A549 (cell line): ENCODE data around the gene UQCR11. TPM values are rescaled to one million over a fixed set of nuclear protein-coding genes. Genes with fewer than 3 reads are reported as not detected.
"Not testable (repeated sequence)": the region's sequence is repeated elsewhere in the genome, so short reads cannot be mapped to it uniquely, and the experiment has no call there.

Experiments
- ATAC-seq, 2 experiments: fragments of 200-7000 bp in 1 of 2; fragments of >200 bp in 1 of 2; cut with Nextera tagmentation in 1 of 2; cut with Tn5 transposase in 1 of 2; 3 replicates each; pipeline versions ENCODE4 v1.8.0 to v1.9.1; 2018 to 2020; ENCODE audit warnings: mild to moderate bottlenecking in 1 of 2, moderate library complexity in 1 of 2
- CTCF ChIA-PET: fragments of 300-600 bp; sonication (Branson Sonifier 250); formaldehyde crosslinking; extraction: SDS; loops from one replicate; lab custom pipeline; 2021; ENCODE audit warnings: antibody characterized with exemption, inconsistent platforms; lab: Yijun Ruan, JAX
- POLR2A ChIA-PET: fragments of 350-600 bp; formaldehyde crosslinking; extraction: SDS; loops from one replicate; lab custom pipeline; 2021; ENCODE audit warnings: antibody characterized with exemption, inconsistent platforms; lab: Yijun Ruan, JAX
- DNase-seq, 2 experiments: peaks; one replicate each; pipeline versions ENCODE4 v3.0.0 to v3.0.0-alpha.2; 2011 to 2016; ENCODE audit warnings: low read depth in 1 of 2, low spot score in 1 of 2
- FAIRE-seq: peaks from 2 replicates; lab custom pipeline; 2011; peaks lifted over from hg19 to GRCh38; lab: Jason Lieb, UNC
- H3K27ac ChIP-seq, 2 experiments: fragments of >200 bp; sonication (Bioruptor Twin); formaldehyde crosslinking; 3 replicates each; pipeline ENCODE4 v1.5.1; 2016 to 2017
- H3K4me1 ChIP-seq: fragments of >200 bp; sonication (Bioruptor Twin); formaldehyde crosslinking; 3 replicates; pipeline ENCODE4 v1.6.1; 2016
- H3K4me2 ChIP-seq: fragments of >200 bp; sonication (Bioruptor Twin); formaldehyde crosslinking; 3 replicates; pipeline ENCODE4 v1.6.1; 2016
- H3K4me3 ChIP-seq: fragments of >200 bp; sonication (Bioruptor Twin); formaldehyde crosslinking; 3 replicates; pipeline ENCODE4 v1.5.1; 2016
- H3K9me3 ChIP-seq: fragments of >200 bp; sonication (Bioruptor Twin); formaldehyde crosslinking; 3 replicates; pipeline ENCODE4 v1.6.1; 2016
- CHD2 ChIP-seq: fragments of 150-350 bp; IDR thresholded peaks from 2 replicates; pipeline ENCODE4 v1.6.1; 2014; ENCODE audit warnings: low read length; ENCODE audit not compliant: partially characterized antibody
- CHD4 ChIP-seq: fragments of 200-600 bp; sonication (generic); IDR thresholded peaks from 2 replicates; pipeline ENCODE4 v1.6.1; 2016; ENCODE audit warnings: antibody characterized with exemption, mild to moderate bottlenecking, borderline replicate concordance
- EP300 ChIP-seq, 2 experiments: fragments of >200 bp; sonication (Bioruptor Twin); formaldehyde crosslinking; IDR thresholded peaks; 2 replicates in 1 of 2; 3 replicates in 1 of 2; pipeline ENCODE4 v1.6.1; 2016 to 2017
- ESRRA ChIP-seq: fragments of 150-350 bp; IDR thresholded peaks from 2 replicates; pipeline ENCODE4 v1.6.1; 2014; ENCODE audit warnings: mild to moderate bottlenecking, low read length, borderline replicate concordance
- GATA3 ChIP-seq: IDR thresholded peaks from 2 replicates; pipeline ENCODE4 v1.6.1; 2012; ENCODE audit warnings: borderline replicate concordance
- HEYL ChIP-seq: fragments of 250-450 bp; sonication (Bioruptor Pico); IDR thresholded peaks from 2 replicates; pipeline ENCODE4 v1.8.0; 2021; ENCODE audit warnings: mild to moderate bottlenecking, moderate library complexity
- MAFK ChIP-seq: fragments of 450-650 bp; IDR thresholded peaks from 2 replicates; pipeline ENCODE4 v1.6.1; 2014; ENCODE audit not compliant: partially characterized antibody
- NFE2L2 ChIP-seq: fragments of 150-350 bp; conservative IDR thresholded peaks from 2 replicates; pipeline ENCODE4 v1.6.1; 2014; ENCODE audit warnings: low read length
- RAD21 ChIP-seq, 2 experiments: fragments of >200 bp in 1 of 2; sonication (Bioruptor Twin) in 1 of 2; formaldehyde crosslinking in 1 of 2; IDR thresholded peaks in 1 of 2; conservative IDR thresholded peaks in 1 of 2; 2 replicates in 1 of 2; 3 replicates in 1 of 2; pipeline ENCODE4 v1.6.1; 2012 to 2018; ENCODE audit warnings: inconsistent platforms in 1 of 2
- RFX5 ChIP-seq: fragments of 450-650 bp; IDR thresholded peaks from 2 replicates; pipeline ENCODE4 v1.7.1; 2014; ENCODE audit warnings: antibody characterized with exemption, mild to moderate bottlenecking, moderate library complexity
- RNF2 ChIP-seq: fragments of 200-600 bp; sonication (generic); IDR thresholded peaks from 2 replicates; pipeline ENCODE4 v1.6.1; 2016; ENCODE audit warnings: low read depth, mild to moderate bottlenecking, antibody characterized with exemption, moderate library complexity, borderline replicate concordance
- SMC3 ChIP-seq: fragments of >200 bp; sonication (Bioruptor Twin); formaldehyde crosslinking; IDR thresholded peaks from 3 replicates; pipeline ENCODE4 v1.6.1; 2018; ENCODE audit warnings: inconsistent platforms
- WGBS: methylation state at CpG from one replicate; pipeline ENCODE4 v1.1.6; 2017; ENCODE audit errors: missing lambda C conversion rate; 5-methylcytosine and 5-hydroxymethylcytosine counted together
- polyA plus RNA-seq, 4 experiments: library from polyadenylated mRNA; depleted of rRNA in 3 of 4; stranded (reverse); fragments of >200 nt; fragmentation: RNase III in 1 of 4; extraction: RNeasy Plus Mini Kit Qiagen cat#74134 plus additional on column Dnase treatment in 1 of 4; gene quantifications; 2 replicates in 3 of 4; 3 replicates in 1 of 4; pipeline ENCODE4 v1.2.3, GENCODE V29; 2011 to 2017
- TF ChIP-seq, protein P1 (sequence below): IDR thresholded peaks from 2 replicates; pipeline ENCODE4 v1.6.1; 2012
- TF ChIP-seq, protein P2 (sequence below): fragments of >200 bp; sonication (Bioruptor Twin); formaldehyde crosslinking; IDR thresholded peaks from 3 replicates; pipeline ENCODE4 v1.6.1; 2016
- TF ChIP-seq, protein P3 (sequence below): IDR thresholded peaks from 2 replicates; pipeline ENCODE4 v1.6.1; 2012
- TF ChIP-seq, protein P4 (sequence below): fragments of >200 bp; sonication (Bioruptor Twin); formaldehyde crosslinking; IDR thresholded peaks from 3 replicates; pipeline ENCODE4 v1.5.1; 2016
- TF ChIP-seq, protein P5 (sequence below): fragments of 250-450 bp; sonication (Bioruptor Pico); IDR thresholded peaks from 2 replicates; pipeline ENCODE4 v1.5.0; 2021; ENCODE audit warnings: mild to moderate bottlenecking, moderate library complexity, borderline replicate concordance

UQCR11 gene
- polyA plus RNA-seq, 2 of the 4 experiments (the other 2 are of a cell fraction) = 111 to 152 TPM

DNA sequence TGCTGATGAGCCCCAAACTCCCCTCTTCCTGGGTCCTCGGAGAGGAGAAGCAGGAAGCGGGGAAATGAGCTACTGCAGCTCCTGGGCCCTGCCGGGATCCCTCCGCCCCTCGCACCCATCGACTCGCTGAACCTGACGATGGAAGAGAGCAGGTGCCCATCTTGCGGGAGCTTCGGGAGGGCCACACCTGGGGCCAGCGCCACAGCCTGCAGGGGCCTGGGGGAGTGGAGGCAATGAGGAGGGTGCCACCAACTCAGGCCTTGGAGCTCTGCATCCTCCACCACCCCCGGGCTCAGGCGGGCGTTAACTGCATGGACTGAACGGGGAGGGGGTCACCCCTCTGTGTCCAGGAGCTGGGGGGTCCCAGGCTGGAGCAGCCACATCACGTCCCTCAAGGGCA is 38.8 kb upstream of the UQCR11 start:
- ChIA-PET POLR2A (no interaction called here), CTCF (interaction anchor here (0.6 to 1.1 kb wide), 4 partner anchors 27 to 275 kb away, joined by 3 to 6 read pairs (median 3); no protein-coding TSS in a partner anchor)
- no peak overlapping the region for H3K27ac ChIP-seq
- ATAC-seq (no peak), DNase-seq (no peak), FAIRE-seq (no peak)
- TF ChIP-seq SMC3 = no peak
- TF ChIP-seq, protein P1, sequence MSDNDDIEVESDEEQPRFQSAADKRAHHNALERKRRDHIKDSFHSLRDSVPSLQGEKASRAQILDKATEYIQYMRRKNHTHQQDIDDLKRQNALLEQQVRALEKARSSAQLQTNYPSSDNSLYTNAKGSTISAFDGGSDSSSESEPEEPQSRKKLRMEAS = no peak
- TF ChIP-seq RAD21 (conservative IDR thresholded peaks at IDR 0.05 in 1 of 2, IDR thresholded peaks at IDR 0.05 in 1 of 2) = no peak
- TF ChIP-seq, protein P2, sequence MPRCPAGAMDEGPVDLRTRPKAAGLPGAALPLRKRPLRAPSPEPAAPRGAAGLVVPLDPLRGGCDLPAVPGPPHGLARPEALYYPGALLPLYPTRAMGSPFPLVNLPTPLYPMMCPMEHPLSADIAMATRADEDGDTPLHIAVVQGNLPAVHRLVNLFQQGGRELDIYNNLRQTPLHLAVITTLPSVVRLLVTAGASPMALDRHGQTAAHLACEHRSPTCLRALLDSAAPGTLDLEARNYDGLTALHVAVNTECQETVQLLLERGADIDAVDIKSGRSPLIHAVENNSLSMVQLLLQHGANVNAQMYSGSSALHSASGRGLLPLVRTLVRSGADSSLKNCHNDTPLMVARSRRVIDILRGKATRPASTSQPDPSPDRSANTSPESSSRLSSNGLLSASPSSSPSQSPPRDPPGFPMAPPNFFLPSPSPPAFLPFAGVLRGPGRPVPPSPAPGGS = no peak
- TF ChIP-seq, protein P3, sequence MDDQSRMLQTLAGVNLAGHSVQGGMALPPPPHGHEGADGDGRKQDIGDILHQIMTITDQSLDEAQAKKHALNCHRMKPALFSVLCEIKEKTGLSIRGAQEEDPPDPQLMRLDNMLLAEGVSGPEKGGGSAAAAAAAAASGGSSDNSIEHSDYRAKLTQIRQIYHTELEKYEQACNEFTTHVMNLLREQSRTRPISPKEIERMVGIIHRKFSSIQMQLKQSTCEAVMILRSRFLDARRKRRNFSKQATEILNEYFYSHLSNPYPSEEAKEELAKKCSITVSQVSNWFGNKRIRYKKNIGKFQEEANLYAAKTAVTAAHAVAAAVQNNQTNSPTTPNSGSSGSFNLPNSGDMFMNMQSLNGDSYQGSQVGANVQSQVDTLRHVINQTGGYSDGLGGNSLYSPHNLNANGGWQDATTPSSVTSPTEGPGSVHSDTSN = no peak
- TF ChIP-seq RFX5 = no peak
- no peak for TF ChIP-seq GATA3
- no CpG with 5 or more reads among the region's 16 CpGs for WGBS
- H3K4me1 ChIP-seq = no peaks in the 10 kb centered on the region
- no peaks in the 10 kb centered on the region for H3K9me3 ChIP-seq
- no peak overlapping the region for H3K4me2 ChIP-seq
- H3K4me3 ChIP-seq = no peak overlapping the region

DNA sequence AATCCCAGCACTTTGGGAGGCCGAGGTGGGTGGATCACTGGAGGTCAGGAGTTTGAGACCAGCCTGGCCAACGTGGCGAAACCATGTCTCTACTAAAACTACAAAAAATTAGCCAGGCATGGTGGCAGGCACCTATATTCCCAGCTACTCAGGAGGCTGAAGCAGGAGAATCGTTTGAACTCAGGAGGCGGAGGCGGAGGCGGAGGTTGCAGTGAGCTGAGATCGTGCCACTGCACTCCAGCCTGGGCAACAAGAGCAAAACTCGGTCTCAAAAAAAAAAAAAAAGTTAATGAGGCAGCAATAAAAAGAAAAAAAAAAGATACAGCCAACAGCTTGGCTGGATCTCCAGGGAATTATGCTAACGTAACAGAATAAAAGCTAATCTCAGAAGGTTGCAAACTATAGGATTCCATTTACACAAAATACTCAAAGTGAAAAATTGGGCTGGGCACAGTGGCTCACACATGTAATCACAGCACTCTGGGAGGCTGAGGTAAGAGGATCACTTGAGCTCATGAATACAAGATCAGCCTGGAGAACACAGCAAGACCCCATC is 35.7 kb upstream of the UQCR11 start:
- ATAC-seq, H3K27ac ChIP-seq, POLR2A ChIA-PET, DNase-seq, H3K4me2 ChIP-seq, H3K4me1 ChIP-seq, H3K9me3 ChIP-seq, H3K4me3 ChIP-seq, FAIRE-seq: not testable (repeated sequence)
- WGBS = 94% methylated on average over 10 of the region's 10 CpGs
- CTCF ChIA-PET = interaction anchor here (0.9 to 1.4 kb wide), 3 partner anchors 17 to 94 kb away, joined by 3 to 4 read pairs (median 3); no protein-coding TSS in a partner anchor

DNA sequence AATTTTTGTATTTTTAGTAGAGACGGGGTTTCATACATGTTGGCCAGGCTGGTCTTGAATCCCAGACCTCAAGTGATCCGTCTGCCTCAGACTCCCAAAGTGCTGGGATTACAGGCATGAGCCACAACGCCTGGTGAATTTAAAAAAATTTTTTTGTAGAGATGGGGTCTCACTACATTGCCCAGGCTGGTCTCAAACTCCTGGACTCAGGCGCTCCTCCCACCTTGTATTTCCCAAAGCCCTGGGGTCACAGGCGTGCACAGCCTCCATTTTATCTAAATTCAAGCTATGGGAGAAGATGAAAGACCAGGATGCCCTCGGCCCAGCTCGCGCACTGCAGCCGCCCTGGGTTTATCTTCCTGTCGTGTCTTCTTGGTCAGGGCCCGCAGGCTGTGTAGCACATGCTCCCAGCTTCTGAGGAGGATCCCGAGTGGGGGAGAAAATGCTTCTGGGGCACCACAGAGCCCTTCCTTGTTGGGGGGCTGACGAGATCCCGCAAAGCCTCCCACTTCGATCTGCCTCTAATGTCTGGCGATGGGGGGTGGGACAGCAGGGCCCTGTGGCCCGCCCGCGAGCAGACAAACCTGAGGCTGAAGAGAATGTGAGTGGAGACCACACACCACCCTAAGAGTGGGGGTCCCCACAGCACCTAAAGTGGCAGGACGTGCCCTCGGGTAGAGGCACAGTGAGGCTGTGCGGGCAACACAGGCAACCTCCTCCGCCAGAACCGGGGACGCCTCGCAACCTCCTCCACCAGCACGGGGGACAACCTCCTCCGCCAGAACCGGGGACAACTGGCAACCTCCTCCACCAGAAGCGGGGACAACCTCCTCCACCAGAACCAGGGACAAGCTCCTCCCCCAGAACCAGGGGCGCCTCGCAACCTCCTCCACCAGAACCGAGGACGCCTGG is 31.3 kb upstream of the UQCR11 start:
- TF ChIP-seq, protein P4, sequence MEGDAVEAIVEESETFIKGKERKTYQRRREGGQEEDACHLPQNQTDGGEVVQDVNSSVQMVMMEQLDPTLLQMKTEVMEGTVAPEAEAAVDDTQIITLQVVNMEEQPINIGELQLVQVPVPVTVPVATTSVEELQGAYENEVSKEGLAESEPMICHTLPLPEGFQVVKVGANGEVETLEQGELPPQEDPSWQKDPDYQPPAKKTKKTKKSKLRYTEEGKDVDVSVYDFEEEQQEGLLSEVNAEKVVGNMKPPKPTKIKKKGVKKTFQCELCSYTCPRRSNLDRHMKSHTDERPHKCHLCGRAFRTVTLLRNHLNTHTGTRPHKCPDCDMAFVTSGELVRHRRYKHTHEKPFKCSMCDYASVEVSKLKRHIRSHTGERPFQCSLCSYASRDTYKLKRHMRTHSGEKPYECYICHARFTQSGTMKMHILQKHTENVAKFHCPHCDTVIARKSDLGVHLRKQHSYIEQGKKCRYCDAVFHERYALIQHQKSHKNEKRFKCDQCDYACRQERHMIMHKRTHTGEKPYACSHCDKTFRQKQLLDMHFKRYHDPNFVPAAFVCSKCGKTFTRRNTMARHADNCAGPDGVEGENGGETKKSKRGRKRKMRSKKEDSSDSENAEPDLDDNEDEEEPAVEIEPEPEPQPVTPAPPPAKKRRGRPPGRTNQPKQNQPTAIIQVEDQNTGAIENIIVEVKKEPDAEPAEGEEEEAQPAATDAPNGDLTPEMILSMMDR = no peak
- TF ChIP-seq RNF2 (no peak), EP300 (IDR thresholded peaks at IDR 0.05) (no peak), CHD2 (no peak), CHD4 (no peak), MAFK (no peak), ESRRA (no peak), NFE2L2 (no peak), HEYL (CRISPR knock-in tag) (no peak)
- TF ChIP-seq, protein P2 = no peak
- TF ChIP-seq, protein P5, sequence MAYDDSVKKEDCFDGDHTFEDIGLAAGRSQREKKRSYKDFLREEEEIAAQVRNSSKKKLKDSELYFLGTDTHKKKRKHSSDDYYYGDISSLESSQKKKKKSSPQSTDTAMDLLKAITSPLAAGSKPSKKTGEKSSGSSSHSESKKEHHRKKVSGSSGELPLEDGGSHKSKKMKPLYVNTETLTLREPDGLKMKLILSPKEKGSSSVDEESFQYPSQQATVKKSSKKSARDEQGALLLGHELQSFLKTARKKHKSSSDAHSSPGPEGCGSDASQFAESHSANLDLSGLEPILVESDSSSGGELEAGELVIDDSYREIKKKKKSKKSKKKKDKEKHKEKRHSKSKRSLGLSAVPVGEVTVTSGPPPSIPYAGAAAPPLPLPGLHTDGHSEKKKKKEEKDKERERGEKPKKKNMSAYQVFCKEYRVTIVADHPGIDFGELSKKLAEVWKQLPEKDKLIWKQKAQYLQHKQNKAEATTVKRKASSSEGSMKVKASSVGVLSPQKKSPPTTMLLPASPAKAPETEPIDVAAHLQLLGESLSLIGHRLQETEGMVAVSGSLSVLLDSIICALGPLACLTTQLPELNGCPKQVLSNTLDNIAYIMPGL (CRISPR knock-in tag) = no peak
- POLR2A ChIA-PET = no interaction called here
- Histone ChIP-seq H3K27ac (no peak overlapping the region), H3K4me3 (no peak overlapping the region), H3K9me3 (peaks cover 4% of the 10 kb centered on the region; the same call in 1 of the 3 replicates), H3K4me2 (no peak overlapping the region), H3K4me1 (peaks cover 14% of the 10 kb centered on the region)
- no peak for FAIRE-seq
- WGBS = 98% methylated on average over 24 of the region's 34 CpGs
- CTCF ChIA-PET = interaction anchor here (0.9 to 1.1 kb wide), 2 partner anchors 58 to 91 kb away, joined by 3 read pairs; no protein-coding TSS in a partner anchor
- no peak for DNase-seq
- no peak for ATAC-seq
